PFSK-1 (cell line): ENCODE measurements around the gene C9orf57.
A peak's percentile ranks its signal among the peaks of the same experiment; 100 is the strongest.

Source experiments
- FOXP2 ChIP-seq: optimal IDR thresholded peaks from 2 replicates; pipeline ENCODE3; 2011; ENCODE audit warnings: borderline replicate concordance, control low read depth, inconsistent platforms; ENCODE audit not compliant: insufficient read depth; ENCODE audit errors: extremely low read length, extremely low read depth
- POLR2AphosphoS5 ChIP-seq: IDR thresholded peaks from 2 replicates; pipeline ENCODE4 v1.6.1; 2012; ENCODE audit warnings: low read depth, mild to moderate bottlenecking, control low read depth, low read length, moderate library complexity
- REST ChIP-seq, 2 experiments: IDR thresholded peaks; 2 replicates each; pipeline versions ENCODE4 v1.6.1 to v1.8.0; 2011 to 2012; ENCODE audit warnings: low read depth in 2 of 2, low read length in 2 of 2, control low read depth in 1 of 2, inconsistent platforms in 1 of 2, mild to moderate bottlenecking in 1 of 2, moderate library complexity in 1 of 2; ENCODE audit not compliant: insufficient read depth in 1 of 2
- SIN3A ChIP-seq: IDR thresholded peaks from 2 replicates; pipeline ENCODE4 v1.6.1; 2012; ENCODE audit warnings: mild to moderate bottlenecking, low read length, moderate library complexity, borderline replicate concordance; ENCODE audit not compliant: insufficient read depth
- TAF1 ChIP-seq: IDR thresholded peaks from 2 replicates; pipeline ENCODE4 v1.6.1; 2012; ENCODE audit warnings: low read length, control low read depth, borderline replicate concordance; ENCODE audit not compliant: insufficient read depth

Gene C9orf57

GRCh38 chr9:72038890-72039410, 21.5 kb downstream of the C9orf57 start:
- TF ChIP-seq FOXP2 (peak; percentile 35), SIN3A (no peak)

GRCh38 chr9:72038408-72038807, 22.0 kb downstream of the C9orf57 start:
- TF ChIP-seq SIN3A (no peak), FOXP2 (no peak), POLR2AphosphoS5 (no peak), REST (IDR thresholded peaks at IDR 0.05; ENCODE audit: insufficient read depth in 1 of 2, low read depth in 2 of 2, low read length in 2 of 2) (no peak), TAF1 (no peak)

GRCh38 chr9:72037571-72037970, 22.8 kb downstream of the C9orf57 start:
- TF ChIP-seq SIN3A (no peak), POLR2AphosphoS5 (no peak), REST (IDR thresholded peaks at IDR 0.05; ENCODE audit: insufficient read depth in 1 of 2, low read depth in 2 of 2, low read length in 2 of 2) (no peak), TAF1 (no peak), FOXP2 (no peak)

GRCh38 chr9:72030767-72031166, 29.6 kb downstream of the C9orf57 start:
- TF ChIP-seq POLR2AphosphoS5, result no peak
- no peak for TF ChIP-seq TAF1
- no peak for TF ChIP-seq REST (IDR thresholded peaks at IDR 0.05; ENCODE audit: insufficient read depth in 1 of 2, low read depth in 2 of 2, low read length in 2 of 2)
- no peak for TF ChIP-seq FOXP2
- TF ChIP-seq SIN3A, result no peak

- no peak for TF ChIP-seq SIN3A
- TF ChIP-seq FOXP2, result no peak
- no peak for TF ChIP-seq REST (IDR thresholded peaks at IDR 0.05; ENCODE audit: insufficient read depth in 1 of 2, low read depth in 2 of 2, low read length in 2 of 2)
- no peak for TF ChIP-seq TAF1
- no peak for TF ChIP-seq POLR2AphosphoS5
Measured at GRCh38 chr9:72029986-72030385, 30.4 kb downstream of the C9orf57 start.
